ENCODE data around the gene EXOC3L4.

- TF ChIP-seq, protein P1, sequence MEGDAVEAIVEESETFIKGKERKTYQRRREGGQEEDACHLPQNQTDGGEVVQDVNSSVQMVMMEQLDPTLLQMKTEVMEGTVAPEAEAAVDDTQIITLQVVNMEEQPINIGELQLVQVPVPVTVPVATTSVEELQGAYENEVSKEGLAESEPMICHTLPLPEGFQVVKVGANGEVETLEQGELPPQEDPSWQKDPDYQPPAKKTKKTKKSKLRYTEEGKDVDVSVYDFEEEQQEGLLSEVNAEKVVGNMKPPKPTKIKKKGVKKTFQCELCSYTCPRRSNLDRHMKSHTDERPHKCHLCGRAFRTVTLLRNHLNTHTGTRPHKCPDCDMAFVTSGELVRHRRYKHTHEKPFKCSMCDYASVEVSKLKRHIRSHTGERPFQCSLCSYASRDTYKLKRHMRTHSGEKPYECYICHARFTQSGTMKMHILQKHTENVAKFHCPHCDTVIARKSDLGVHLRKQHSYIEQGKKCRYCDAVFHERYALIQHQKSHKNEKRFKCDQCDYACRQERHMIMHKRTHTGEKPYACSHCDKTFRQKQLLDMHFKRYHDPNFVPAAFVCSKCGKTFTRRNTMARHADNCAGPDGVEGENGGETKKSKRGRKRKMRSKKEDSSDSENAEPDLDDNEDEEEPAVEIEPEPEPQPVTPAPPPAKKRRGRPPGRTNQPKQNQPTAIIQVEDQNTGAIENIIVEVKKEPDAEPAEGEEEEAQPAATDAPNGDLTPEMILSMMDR (IDR thresholded peaks at IDR 0.05 in 8 of 11, conservative IDR thresholded peaks at IDR 0.05 in 3 of 11), result no peak
- no peak for TF ChIP-seq POLR2A (IDR thresholded peaks at IDR 0.05)
- no peak for TF ChIP-seq POLR2AphosphoS5 (IDR thresholded peaks at IDR 0.05)
Measured at GRCh38 chr14:103088921-103089320, 5.6 kb upstream of the EXOC3L4 start.
